Pancreas (tissue), 10 donors: ENCODE data around the gene ZFYVE26. TPM values are rescaled to one million over a fixed set of nuclear protein-coding genes. Genes with fewer than 3 reads are reported as not detected.

Experiments
- ATAC-seq, 4 donors: fragments of 200-7000 bp; cut with Tn5 transposase; one replicate each; pipeline versions ENCODE4 v1.8.0 to v1.9.1; 2020; ENCODE audit warnings: mild to moderate bottlenecking in 4 of 4, moderate library complexity in 4 of 4
- DNase-seq, 6 donors: peaks; one replicate each; pipeline ENCODE4 v3.0.0-alpha.2; 2020
- FAIRE-seq: peaks from 2 replicates; lab custom pipeline; 2012; peaks lifted over from hg19 to GRCh38; lab: Jason Lieb, UNC
- H3K27ac ChIP-seq, 4 donors: fragments of 200-600 bp; sonication (generic); 1 replicate in 3 of 4; 2 replicates in 1 of 4; pipeline versions ENCODE4 v1.5.0 to v1.8.0; 2020
- H3K27me3 ChIP-seq, 4 donors: fragments of 200-600 bp; one replicate each; pipeline ENCODE4 v1.8.0; 2021
- H3K36me3 ChIP-seq, 3 donors: fragments of 200-600 bp; sonication (generic) in 1 of 3; one replicate each; pipeline versions ENCODE4 v1.5.0 to v1.8.0; 2020 to 2021
- H3K4me1 ChIP-seq, 3 donors: fragments of 200-600 bp; one replicate each; pipeline ENCODE4 v1.8.0; 2021
- H3K4me3 ChIP-seq, 4 donors: fragments of 200-600 bp; sonication (generic) in 2 of 4; one replicate each; pipeline versions ENCODE4 v1.5.0 to v1.8.0; 2020 to 2021
- H3K9me3 ChIP-seq, 4 donors: fragments of 200-600 bp; one replicate each; pipeline ENCODE4 v1.8.0; 2021
- WGBS, 2 donors: extraction: QIAGEN DNeasy Blood & Tissue Kit; methylation state at CpG; one replicate each; pipeline ENCODE4 v1.1.7; 2013; 5-methylcytosine and 5-hydroxymethylcytosine counted together
- intact Hi-C, 3 donors: fragments of 100-400 bp; cut with DNase I; formaldehyde crosslinking; loops; one replicate each; pipeline versions ENCODE4 v1.11.1 to v1.14.2; 2022
- polyA plus RNA-seq, 2 donors: library from polyadenylated mRNA; stranded (reverse); fragments of 200-250 nt; gene quantifications; one replicate each; pipeline ENCODE4 v1.2.3, GENCODE V29; 2013
- total RNA-seq, 6 donors: library from RNA; stranded (reverse); fragmentation: NEBNext Ultra II Directional in 4 of 6; extraction: Animal tissue kit (Norgen Biotek cat#: 25700) in 4 of 6; gene quantifications; one replicate each; pipeline versions ENCODE4 v1.2.1 to v1.2.4, GENCODE V29; 2021 to 2023
- TF ChIP-seq, protein P1 (sequence below), 4 donors: fragments of 200-600 bp; sonication (generic) in 3 of 4; IDR thresholded peaks; one replicate each; pipeline versions ENCODE4 v1.5.0 to v1.8.0; 2021; ENCODE audit warnings: antibody characterized with exemption in 4 of 4
- donor health status: healthy with polysubstance abuse.
- donor health status: DM: no; HTN: no; CAD: no; lungs with moderate emphysema.
- donor health status: DM: no; HTN: no; CAD: no.
- donor health status: control.
- donor health status: control.
- donor health status: Bipolar disorder and iron deficiency.
- donor health status: DM: yes; HTN: yes; CAD: no.
- donor health status: DM: no; HTN: no; CAD: no.
- donor health status: DM: no; HTN: no; CAD: no.
- donor health status: DM: yes; HTN: yes; CAD: no.

Gene ZFYVE26
- total and polyA plus RNA-seq, 8 donors: 5.5 to 16.0 (median 7.9) TPM

DNA sequence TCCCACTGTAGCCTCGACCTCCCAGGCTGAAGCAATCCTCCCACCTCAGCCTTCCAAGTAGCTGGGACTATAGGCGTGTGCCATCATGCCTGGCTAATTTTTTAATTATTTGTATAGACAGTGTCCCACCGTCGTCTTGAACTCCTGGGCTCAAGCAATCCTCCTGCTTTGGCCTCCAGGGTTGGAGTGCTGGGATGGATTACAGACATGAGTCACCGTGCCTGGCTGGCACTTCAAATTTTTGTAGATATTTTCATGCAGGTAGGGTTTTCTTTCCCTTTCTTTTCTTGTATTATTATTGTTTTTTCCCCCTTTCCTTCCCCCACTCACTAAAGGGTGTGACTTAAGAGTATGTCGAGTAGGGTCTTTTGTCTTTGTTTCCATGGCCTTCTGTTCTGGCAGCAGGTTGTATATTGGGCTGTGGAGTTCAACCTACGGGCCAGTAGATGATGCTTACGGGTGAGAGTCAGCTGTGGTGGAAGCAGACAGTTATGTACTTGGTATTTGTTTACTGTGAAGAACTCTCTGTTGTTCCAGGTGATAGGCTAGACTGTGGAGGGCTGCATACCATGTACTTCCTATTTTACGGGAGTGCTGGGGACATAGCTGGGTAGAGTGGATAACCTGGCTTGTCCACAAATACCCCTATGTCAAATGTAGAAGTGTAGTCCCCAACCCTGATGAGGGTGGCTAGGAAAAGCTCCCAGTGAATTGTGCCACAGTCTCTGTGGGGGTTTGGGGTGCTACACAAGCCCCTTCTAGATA lies 33.9 kb upstream of the ZFYVE26 start:
- no peak for FAIRE-seq
- intact Hi-C loops: no loop called here
- Histone ChIP-seq H3K36me3 (no peaks in the 10 kb centered on the region), H3K4me1 (no peaks in the 10 kb centered on the region), H3K27ac (no peak overlapping the region), H3K4me3 (no peak overlapping the region), H3K27me3 (no peaks in the 10 kb centered on the region), H3K9me3 (no peaks in the 10 kb centered on the region)
- ATAC-seq: no peak
- WGBS, 2 donors: 81 to 92% methylated on average over 9 of the region's 9 CpGs
- TF ChIP-seq, protein P1, sequence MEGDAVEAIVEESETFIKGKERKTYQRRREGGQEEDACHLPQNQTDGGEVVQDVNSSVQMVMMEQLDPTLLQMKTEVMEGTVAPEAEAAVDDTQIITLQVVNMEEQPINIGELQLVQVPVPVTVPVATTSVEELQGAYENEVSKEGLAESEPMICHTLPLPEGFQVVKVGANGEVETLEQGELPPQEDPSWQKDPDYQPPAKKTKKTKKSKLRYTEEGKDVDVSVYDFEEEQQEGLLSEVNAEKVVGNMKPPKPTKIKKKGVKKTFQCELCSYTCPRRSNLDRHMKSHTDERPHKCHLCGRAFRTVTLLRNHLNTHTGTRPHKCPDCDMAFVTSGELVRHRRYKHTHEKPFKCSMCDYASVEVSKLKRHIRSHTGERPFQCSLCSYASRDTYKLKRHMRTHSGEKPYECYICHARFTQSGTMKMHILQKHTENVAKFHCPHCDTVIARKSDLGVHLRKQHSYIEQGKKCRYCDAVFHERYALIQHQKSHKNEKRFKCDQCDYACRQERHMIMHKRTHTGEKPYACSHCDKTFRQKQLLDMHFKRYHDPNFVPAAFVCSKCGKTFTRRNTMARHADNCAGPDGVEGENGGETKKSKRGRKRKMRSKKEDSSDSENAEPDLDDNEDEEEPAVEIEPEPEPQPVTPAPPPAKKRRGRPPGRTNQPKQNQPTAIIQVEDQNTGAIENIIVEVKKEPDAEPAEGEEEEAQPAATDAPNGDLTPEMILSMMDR (IDR thresholded peaks at IDR 0.05): no peak
- no peak for DNase-seq

DNA sequence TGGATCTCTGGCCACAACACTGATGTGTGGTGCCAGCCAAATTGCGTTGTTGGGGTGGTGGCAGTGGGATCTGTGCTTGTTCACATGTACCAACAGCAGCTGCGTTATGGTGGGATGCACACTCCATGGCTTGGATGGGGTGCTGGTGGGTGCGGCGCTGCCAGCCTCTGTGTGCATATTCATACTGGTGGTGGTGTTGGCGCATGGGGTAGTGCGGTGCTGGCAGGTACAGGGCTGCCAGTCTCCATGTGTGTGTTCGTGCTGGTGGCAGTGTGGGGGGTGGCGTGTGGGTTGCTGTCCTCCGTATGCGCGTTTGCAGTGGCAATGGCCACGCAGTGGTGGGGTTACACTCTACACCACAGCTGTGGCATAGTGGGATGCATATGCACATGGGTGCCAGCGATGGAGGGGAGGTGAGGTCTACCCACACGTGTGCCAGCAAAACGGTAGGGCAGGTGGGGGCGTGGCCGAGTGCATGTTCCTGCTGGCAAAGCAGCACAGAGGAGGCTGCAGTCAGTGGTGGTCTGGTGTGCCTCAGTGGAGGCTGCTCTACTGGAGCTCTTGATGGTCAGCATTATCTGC lies 29.7 kb upstream of the ZFYVE26 start:
- Histone ChIP-seq H3K4me1 (no peaks in the 10 kb centered on the region), H3K36me3 (no peaks in the 10 kb centered on the region), H3K27ac (no peak overlapping the region), H3K4me3 (no peak overlapping the region), H3K9me3 (no peaks in the 10 kb centered on the region), H3K27me3 (no peaks in the 10 kb centered on the region)
- intact Hi-C loops: no loop called here
- WGBS, 2 donors: 91 to 92% methylated on average over 17 of the region's 17 CpGs
- TF ChIP-seq, protein P1 (IDR thresholded peaks at IDR 0.05): no peak
- FAIRE-seq (no peak), ATAC-seq (no peak), DNase-seq (no peak)

DNA sequence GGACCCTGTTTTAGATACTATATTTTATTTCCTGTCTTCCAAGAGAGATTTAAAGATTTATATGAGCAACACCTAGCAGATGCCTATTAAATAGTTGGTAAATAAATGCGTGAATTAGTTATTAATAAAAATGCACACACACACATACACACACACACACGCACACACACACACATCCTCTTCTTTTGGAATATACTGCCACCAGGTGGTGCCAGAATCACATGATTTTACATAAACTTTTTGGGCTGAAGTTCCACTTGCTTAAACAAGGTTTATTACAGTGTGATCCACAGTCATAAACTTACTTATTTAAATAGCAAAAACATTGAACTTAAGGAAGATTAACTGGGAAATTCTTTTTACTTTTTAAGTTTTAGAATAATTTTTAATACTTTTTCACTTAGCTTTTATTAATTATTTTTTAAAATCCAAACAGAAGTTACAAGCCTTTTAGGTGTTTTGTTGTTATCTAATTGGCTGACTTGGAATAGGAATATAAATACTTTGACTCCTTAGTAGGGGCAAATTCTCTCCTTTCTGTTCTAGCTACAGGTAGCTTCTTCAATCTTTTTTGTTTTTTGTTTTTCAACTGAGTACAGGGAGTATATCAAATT lies 20.7 kb upstream of the ZFYVE26 start:
- intact Hi-C loops: no loop called here

GRCh38 chr14:67835596-67835995 lies 19.2 kb upstream of the ZFYVE26 start:
- intact Hi-C loops: no loop called here
- TF ChIP-seq, protein P1 (IDR thresholded peaks at IDR 0.05): no peak
- no peaks in the 10 kb centered on the region for H3K4me1 ChIP-seq

More for the DNA sequence above, 20.7 kb upstream of the ZFYVE26 start:
- no peak overlapping the region for H3K27ac ChIP-seq
- H3K27me3 ChIP-seq: no peaks in the 10 kb centered on the region
- TF ChIP-seq, protein P1 (IDR thresholded peaks at IDR 0.05): peak in 3 of 4 donors; percentile 19 to 37 (median 22)
- FAIRE-seq: peak; percentile 98
- H3K9me3 ChIP-seq: no peaks in the 10 kb centered on the region
- peak; percentile 66 to 94 (median 80) for ATAC-seq
- no peaks in the 10 kb centered on the region for H3K36me3 ChIP-seq
- H3K4me3 ChIP-seq: no peak overlapping the region
- H3K4me1 ChIP-seq: no peaks in the 10 kb centered on the region
- DNase-seq: peak in 3 of 6 donors; percentile 37 to 61 (median 47)
- WGBS, 2 donors: 6 to 7% methylated on average over 2 of the region's 2 CpGs

More at GRCh38 chr14:67835596-67835995, 19.2 kb upstream of the ZFYVE26 start:
- DNase-seq: no peak
- Histone ChIP-seq H3K27me3 (no peaks in the 10 kb centered on the region), H3K36me3 (no peaks in the 10 kb centered on the region), H3K27ac (no peak overlapping the region), H3K4me3 (no peak overlapping the region), H3K9me3 (no peaks in the 10 kb centered on the region)
- no peak for ATAC-seq
- no peak for FAIRE-seq
